HL-60 (cell line): ENCODE measurements around the gene CDC45.

ENCODE experiments used
- POLR2AphosphoS5 ChIP-seq: IDR thresholded peaks from 2 replicates; pipeline ENCODE4 v1.6.1; 2012; ENCODE audit warnings: low read depth
- TF ChIP-seq, protein P1 (sequence below): IDR thresholded peaks from one replicate; pipeline ENCODE4 v1.5.1; 2011; ENCODE audit warnings: low read length, control low read depth, inconsistent platforms; ENCODE audit not compliant: insufficient read depth
- TF ChIP-seq, protein P2 (sequence below): IDR thresholded peaks from 2 replicates; pipeline ENCODE4 v1.6.1; 2012; ENCODE audit warnings: low read depth; ENCODE audit not compliant: insufficient replicate concordance

DNA sequence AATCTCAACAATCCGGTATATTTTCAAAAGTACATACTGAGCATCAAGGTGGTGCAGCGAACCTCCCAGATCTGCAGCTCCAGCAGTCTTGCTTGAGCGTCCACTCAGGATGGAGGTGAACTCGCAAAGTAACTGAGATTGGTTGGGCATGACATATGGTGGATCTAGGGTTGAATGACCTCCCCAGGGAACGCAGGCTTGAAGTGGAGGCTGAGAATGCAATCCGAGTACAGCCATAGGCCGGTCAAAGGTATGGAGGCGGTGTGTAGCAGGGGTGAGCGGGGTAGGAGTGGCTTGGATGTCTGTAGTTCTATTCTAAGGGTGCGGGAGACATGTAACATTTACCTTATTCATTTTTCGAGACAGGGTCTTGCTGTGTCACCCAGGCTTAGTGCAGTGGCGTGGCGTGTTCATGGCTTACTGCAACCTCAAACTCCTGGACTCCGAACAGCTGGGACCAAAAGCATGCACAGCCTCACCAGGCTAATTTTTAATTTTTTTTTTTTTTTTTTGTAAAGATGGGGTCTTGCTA, 31.6 kb upstream of the CDC45 start:
- TF ChIP-seq, protein P1, sequence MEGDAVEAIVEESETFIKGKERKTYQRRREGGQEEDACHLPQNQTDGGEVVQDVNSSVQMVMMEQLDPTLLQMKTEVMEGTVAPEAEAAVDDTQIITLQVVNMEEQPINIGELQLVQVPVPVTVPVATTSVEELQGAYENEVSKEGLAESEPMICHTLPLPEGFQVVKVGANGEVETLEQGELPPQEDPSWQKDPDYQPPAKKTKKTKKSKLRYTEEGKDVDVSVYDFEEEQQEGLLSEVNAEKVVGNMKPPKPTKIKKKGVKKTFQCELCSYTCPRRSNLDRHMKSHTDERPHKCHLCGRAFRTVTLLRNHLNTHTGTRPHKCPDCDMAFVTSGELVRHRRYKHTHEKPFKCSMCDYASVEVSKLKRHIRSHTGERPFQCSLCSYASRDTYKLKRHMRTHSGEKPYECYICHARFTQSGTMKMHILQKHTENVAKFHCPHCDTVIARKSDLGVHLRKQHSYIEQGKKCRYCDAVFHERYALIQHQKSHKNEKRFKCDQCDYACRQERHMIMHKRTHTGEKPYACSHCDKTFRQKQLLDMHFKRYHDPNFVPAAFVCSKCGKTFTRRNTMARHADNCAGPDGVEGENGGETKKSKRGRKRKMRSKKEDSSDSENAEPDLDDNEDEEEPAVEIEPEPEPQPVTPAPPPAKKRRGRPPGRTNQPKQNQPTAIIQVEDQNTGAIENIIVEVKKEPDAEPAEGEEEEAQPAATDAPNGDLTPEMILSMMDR, result no peak
- TF ChIP-seq, protein P2, sequence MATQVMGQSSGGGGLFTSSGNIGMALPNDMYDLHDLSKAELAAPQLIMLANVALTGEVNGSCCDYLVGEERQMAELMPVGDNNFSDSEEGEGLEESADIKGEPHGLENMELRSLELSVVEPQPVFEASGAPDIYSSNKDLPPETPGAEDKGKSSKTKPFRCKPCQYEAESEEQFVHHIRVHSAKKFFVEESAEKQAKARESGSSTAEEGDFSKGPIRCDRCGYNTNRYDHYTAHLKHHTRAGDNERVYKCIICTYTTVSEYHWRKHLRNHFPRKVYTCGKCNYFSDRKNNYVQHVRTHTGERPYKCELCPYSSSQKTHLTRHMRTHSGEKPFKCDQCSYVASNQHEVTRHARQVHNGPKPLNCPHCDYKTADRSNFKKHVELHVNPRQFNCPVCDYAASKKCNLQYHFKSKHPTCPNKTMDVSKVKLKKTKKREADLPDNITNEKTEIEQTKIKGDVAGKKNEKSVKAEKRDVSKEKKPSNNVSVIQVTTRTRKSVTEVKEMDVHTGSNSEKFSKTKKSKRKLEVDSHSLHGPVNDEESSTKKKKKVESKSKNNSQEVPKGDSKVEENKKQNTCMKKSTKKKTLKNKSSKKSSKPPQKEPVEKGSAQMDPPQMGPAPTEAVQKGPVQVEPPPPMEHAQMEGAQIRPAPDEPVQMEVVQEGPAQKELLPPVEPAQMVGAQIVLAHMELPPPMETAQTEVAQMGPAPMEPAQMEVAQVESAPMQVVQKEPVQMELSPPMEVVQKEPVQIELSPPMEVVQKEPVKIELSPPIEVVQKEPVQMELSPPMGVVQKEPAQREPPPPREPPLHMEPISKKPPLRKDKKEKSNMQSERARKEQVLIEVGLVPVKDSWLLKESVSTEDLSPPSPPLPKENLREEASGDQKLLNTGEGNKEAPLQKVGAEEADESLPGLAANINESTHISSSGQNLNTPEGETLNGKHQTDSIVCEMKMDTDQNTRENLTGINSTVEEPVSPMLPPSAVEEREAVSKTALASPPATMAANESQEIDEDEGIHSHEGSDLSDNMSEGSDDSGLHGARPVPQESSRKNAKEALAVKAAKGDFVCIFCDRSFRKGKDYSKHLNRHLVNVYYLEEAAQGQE, result no peak
- no peak for TF ChIP-seq POLR2AphosphoS5
